ENCODE measurements around the gene CAB39.

- TF ChIP-seq POLR2A (IDR thresholded peaks at IDR 0.05; ENCODE audit: low read length), result no peak
- TF ChIP-seq GATA1 (IDR thresholded peaks at IDR 0.05; ENCODE audit: low read depth, low read length), result no peak
These were observed 18.4 kb upstream of the CAB39 start for GRCh38 chr2:230694241-230694640.
